Fibroblast of mammary gland (primary cell): ENCODE results near the gene FAM227B.
"Not testable (repeated sequence)": the region's sequence is repeated elsewhere in the genome, so short reads cannot be mapped to it uniquely, and the experiment has no call there.

Experiments
- DNase-seq: peaks from one replicate; pipeline ENCODE4 v3.0.0-alpha.2; 2010; ENCODE audit warnings: low read depth
- H3K4me3 ChIP-seq: 2 replicates; pipeline ENCODE4 v1.5.1; 2011; ENCODE audit warnings: low read depth, mild to moderate bottlenecking, low read length, moderate library complexity; ENCODE audit not compliant: control insufficient read depth
- TF ChIP-seq, protein P1 (sequence below): conservative IDR thresholded peaks from 2 replicates; pipeline ENCODE4 v1.5.1; 2011; ENCODE audit warnings: low read depth, low read length, inconsistent platforms; ENCODE audit not compliant: control insufficient read depth, insufficient read depth

FAM227B gene

DNA sequence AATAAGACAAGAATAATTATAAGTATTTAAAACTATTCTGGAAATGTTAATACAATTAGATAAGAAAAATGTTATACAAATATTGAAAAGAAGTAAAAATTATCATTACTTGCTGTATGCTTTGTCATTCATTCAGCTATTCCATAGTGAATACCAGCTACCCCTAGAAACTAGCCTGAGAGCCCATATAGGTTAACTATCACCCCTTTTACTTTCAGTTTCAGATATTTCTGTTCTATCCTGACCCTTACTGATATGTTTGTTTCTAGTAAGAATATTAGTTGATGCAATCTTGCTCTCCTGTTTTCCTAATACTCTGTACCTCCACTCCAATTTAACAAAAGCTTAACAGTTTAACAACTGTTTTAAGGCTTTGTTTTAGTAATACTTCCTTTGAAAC, 31.6 kb downstream of the FAM227B start:
- TF ChIP-seq, protein P1, sequence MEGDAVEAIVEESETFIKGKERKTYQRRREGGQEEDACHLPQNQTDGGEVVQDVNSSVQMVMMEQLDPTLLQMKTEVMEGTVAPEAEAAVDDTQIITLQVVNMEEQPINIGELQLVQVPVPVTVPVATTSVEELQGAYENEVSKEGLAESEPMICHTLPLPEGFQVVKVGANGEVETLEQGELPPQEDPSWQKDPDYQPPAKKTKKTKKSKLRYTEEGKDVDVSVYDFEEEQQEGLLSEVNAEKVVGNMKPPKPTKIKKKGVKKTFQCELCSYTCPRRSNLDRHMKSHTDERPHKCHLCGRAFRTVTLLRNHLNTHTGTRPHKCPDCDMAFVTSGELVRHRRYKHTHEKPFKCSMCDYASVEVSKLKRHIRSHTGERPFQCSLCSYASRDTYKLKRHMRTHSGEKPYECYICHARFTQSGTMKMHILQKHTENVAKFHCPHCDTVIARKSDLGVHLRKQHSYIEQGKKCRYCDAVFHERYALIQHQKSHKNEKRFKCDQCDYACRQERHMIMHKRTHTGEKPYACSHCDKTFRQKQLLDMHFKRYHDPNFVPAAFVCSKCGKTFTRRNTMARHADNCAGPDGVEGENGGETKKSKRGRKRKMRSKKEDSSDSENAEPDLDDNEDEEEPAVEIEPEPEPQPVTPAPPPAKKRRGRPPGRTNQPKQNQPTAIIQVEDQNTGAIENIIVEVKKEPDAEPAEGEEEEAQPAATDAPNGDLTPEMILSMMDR: no peak
- no peak overlapping the region for H3K4me3 ChIP-seq
- DNase-seq: no peak

DNA sequence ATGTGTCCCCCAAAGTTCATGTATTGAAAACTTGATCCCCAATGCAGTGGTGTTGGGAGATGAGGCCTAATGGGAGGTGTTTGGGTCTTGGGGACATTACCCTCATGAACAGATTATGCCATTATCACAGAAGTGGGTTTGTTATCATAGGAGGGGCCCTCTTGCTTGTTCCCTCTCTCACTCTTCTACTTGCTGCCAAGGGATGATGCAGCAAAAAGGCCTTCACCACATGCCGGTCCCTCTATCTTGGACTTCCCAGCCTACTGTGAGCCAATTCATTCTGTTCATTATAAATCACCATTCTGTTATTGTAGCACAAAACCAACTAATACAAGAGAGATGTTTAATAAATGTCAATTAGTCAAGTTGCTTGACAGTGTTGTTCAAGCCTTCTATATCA, 47.2 kb downstream of the FAM227B start:
- H3K4me3 ChIP-seq: no peak overlapping the region
- TF ChIP-seq, protein P1: no peak
- DNase-seq: no peak

DNA sequence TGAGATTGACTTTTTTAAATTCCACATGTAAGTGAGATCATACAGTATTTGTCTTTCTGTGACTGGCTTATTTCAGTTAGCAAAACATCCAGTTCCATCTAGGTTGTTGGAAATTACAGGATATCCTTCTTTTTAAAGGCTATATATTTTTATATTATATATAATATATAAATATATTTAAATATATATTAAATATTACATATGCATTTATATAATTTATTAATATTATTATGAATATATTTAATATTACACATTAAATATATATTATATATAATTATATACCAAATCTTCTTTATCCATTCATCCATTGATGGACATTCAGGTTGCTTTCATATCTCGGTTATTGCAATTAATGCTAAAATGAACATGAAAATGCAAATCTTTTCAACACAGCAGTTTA, 49.9 kb downstream of the FAM227B start:
- DNase-seq: no peak
- TF ChIP-seq, protein P1: no peak
- no peak overlapping the region for H3K4me3 ChIP-seq

DNA sequence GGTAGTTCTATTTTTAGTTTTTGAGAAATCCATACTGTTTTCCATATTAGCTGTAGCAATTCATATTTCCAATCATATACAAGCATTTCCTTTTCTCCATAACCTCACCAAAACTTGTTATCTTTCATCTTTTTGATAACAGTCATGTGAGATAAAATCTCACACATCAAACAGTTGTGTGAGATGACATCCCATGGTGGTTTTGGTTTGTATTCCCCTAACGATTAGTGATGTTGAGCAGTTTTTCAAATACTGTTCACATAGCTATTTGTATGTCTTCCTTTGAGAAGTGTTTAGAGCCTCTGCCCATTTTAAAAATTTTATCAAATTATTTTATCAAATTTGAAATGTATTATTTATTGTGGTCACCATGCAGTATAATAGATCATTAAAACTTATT, 50.4 kb downstream of the FAM227B start:
- TF ChIP-seq, protein P1: no peak
- H3K4me3 ChIP-seq: no peak overlapping the region
- DNase-seq: no peak

DNA sequence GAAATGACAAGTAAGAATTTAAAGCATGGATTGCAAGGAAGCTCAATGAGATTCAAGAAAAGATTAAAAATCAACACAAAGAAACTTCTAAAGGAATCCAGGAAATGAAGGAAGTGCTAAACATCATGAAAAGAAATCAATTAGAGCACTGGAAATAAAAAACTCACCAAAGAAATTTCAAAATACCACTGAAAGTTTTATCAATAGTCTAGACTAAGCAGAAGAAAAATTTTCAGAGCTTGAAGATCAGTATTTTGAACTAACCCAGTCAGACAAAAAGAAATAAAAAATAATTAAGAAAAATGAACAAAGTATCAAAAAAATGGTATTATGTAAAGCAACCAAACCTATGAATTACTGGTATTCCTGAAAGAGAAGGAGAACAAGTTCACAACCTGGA, 60.6 kb downstream of the FAM227B start:
- no peak overlapping the region for H3K4me3 ChIP-seq
- no peak for DNase-seq
- TF ChIP-seq, protein P1: no peak

DNA sequence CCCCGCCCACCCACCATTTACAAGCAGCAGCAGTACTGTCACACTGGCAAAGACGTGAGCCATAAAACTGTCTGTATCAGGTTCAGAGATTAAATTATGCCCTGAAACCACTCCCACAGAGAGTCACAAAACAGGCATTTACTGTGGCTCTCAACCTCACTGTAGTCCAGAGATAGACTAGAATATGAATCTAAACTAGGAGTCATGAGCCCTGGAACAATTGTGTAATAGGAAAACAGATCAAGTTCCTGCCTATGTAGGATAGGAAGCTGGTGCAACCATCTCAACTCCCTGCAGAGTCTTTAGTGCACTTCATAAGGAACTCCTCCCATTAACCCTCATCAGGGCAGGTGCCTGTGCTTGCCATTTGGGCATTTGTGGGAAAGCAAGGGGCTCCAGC, 61.7 kb downstream of the FAM227B start:
- peak; percentile 7 for DNase-seq
- TF ChIP-seq, protein P1: no peak
- no peak overlapping the region for H3K4me3 ChIP-seq

DNA sequence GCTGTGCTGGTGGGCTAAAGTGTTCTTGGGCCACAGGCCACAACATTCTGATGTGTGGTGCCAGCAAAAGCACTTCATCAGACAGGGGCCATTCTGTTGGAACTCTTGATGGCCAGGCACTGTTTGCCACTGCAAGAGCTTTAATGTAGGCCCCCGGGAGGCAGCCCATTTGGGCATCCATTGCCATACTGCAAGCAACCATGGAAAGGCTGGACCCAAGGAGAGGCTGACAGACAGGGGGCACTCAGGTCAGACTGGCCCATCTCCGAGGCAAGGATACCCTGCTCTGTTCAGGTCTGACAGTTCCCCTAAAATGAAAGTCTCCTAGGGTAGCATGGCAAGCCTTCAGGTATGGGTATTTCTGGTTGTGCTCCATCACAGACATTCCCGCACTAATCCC, 64.2 kb downstream of the FAM227B start:
- no peak for DNase-seq
- no peak overlapping the region for H3K4me3 ChIP-seq
- TF ChIP-seq, protein P1: no peak

DNA sequence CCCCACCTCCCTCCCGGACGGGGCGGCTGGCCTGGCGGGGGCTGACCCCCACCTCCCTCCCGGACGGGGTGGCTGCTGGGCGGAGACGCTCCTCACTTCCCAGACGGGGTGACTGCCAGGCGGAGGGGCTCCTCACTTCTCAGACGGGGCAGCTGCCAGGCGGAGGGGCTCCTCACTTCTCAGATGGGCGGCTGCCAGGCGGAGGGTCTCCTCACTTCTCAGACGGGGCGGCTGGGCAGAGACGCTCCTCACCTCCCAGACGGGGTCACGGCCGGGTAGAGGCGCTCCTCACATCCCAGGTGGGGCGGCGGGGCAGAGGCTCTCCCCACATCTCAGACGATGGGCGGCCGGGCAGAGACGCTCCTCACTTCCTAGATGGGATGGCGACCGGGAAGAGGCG, 70.3 kb downstream of the FAM227B start:
- DNase-seq: not testable (repeated sequence)

More for the DNA sequence above, 70.3 kb downstream of the FAM227B start:
- H3K4me3 ChIP-seq: not testable (repeated sequence)
